Measurements from ENCODE around the gene PET100. TPM values are rescaled to one million over a fixed set of nuclear protein-coding genes. Genes with fewer than 3 reads are reported as not detected.

PET100 gene
- total and polyA plus RNA-seq, 2 donors, result 17.5 to 61.8 TPM

DNA sequence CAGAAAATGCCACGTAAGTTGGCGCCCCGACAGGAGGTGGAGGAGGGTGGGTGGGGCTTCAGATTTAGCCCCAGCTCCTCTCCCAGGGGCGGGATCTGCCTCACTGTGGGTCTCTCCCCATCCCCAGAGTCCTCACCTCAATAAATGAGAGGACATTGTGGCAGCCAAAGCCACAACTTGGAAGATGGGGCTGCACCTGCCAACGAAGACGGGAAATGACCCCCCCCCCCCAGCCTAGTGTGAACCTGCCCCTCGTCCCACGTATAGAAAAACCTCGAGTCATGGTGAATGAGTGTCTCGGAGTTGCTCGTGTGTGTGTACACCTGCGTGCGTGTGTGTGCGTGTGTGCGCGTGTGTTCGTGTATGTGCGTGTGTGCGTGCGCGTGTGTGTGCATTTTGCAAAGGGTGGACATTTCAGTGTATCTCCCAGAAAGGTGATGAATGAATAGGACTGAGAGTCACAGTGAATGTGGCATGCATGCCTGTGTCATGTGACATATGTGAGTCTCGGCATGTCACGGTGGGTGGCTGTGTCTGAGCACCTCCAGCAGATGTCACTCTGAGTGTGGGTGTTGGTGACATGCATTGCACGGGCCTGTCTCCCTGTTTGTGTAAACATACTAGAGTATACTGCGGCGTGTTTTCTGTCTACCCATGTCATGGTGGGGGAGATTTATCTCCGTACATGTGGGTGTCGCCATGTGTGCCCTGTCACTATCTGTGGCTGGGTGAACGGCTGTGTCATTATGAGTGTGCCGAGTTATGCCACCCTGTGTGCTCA lies 49.6 kb downstream of the PET100 start:
- no peak overlapping the region for H3K27ac ChIP-seq (ENCODE audit: low read depth)
- 54% methylated on average over 30 of the region's 30 CpGs for WGBS
- H3K4me3 ChIP-seq (ENCODE audit: low read depth, low read length), result no peak overlapping the region
- no peak for DNase-seq (ENCODE audit: extremely low spot score)
- no peaks in the 10 kb centered on the region for H3K4me1 ChIP-seq (ENCODE audit: insufficient read depth)
- H3K36me3 ChIP-seq (ENCODE audit: insufficient read depth), result no peaks in the 10 kb centered on the region

DNA sequence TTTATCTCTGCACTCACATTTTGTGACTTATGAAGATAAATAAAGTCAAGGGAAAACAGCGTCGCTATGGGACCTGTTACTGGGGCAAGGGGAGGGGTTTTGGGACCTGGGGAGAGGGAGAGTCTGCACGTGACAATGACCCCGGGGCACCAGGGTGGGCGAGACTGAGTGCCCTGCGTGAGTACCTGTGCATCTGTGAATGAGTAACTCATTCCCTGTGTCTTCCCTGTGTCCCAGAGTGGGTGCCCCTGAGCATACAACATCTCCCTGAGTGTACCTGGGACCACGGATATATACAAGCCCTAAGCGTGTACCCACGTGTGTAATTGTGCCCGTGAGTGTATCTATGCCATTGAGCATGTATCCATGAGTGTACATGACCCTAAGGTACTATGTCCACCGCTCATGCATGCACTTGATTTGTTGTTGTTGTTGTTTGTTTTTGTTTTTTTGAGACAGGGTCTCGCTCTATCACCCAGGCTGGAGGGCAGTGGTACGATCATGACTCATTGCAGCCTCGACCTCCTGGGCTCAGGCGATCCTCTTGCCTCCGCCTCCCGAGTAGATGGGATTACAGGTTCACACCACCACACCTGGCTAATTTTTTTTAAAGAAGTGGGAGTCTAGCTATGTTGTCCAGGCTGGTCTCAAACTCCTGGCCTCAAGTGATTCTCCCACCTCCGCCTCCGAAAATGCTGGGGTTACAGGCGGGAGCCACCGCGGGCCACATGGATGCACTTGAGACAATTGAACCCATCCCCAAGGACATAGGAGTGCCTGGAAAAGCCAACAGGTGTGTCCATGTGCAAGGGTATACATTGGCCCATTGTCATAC lies 50.4 kb downstream of the PET100 start:
- WGBS, result 46% methylated on average over 22 of the region's 22 CpGs
- Histone ChIP-seq H3K36me3 (ENCODE audit: insufficient read depth) (no peaks in the 10 kb centered on the region), H3K4me1 (ENCODE audit: insufficient read depth) (no peaks in the 10 kb centered on the region), H3K4me3 (ENCODE audit: low read depth, low read length) (no peak overlapping the region), H3K27ac (ENCODE audit: low read depth) (no peak overlapping the region)
- no peak for DNase-seq (ENCODE audit: extremely low spot score)

DNA sequence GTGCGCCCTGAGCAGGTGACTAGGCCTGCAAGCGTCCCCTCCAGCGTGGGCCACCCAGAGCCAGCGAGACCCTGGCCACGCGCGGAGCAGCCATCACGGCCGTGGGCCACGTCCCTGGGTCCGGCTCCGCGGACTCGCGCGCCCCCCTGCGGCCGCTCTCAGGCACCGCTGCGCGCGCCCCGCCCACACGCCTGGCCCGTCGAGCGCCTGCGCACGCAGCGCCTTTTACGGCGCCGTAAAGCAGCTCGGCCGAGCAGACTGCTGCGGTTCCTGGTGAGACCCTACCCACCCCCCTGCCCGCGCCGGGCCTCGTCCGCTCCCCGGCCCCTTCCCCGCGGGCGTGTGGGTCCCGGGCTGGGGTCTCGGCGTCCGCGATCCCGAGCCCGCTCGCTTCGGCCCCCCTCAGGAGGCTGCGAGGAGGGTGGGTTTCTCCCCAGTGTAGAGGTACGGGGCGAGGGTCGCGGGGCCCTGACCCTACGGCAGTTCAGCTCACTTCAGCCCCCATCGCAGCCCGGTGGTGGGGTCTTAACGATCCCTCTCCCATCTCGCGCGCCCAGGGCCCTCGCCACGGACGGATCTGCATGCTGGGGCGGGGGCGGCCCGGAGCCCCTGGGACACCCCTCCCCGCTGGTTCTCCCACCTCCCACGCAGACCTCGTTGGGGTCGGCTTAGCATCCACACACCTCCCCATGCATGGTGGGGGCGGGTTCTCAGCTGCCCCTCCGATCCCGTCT lies 51.2 kb downstream of the PET100 start, which contains the start of gene TRAPPC5:
TRAPPC5 (plus strand) TSS at position 228 of the 734 bp plus-strand sequence. CDS start 1,421 bp downstream, outside the sequence.
- peak; percentile 41 for DNase-seq (ENCODE audit: extremely low spot score)
- WGBS, result under 1% methylated on average over 79 of the region's 79 CpGs
- peak within 1 kb of the TSS; percentile 79 for H3K27ac ChIP-seq (ENCODE audit: low read depth)

More for the DNA sequence above, 51.2 kb downstream of the PET100 start, which contains the start of gene TRAPPC5:
- H3K4me1 ChIP-seq (ENCODE audit: insufficient read depth), result no peaks in the 10 kb centered on the region
- H3K36me3 ChIP-seq (ENCODE audit: insufficient read depth), result no peaks in the 10 kb centered on the region
- H3K4me3 ChIP-seq (ENCODE audit: low read depth, low read length), result peak within 1 kb of the TSS; percentile 95

Small RNA genes within 50 kb of the gene (small RNA-seq; reads per million reads assigned to genes)
- not detected for gene MIR6792

Other genes starting within 250 kb of the PET100 start
- 1.6 TPM for gene PEX11G, start 140.8 kb upstream of the PET100 start, total RNA-seq
- 5.2 TPM for gene PEX11G, start 140.8 kb upstream of the PET100 start, polyA plus RNA-seq
- gene ZNF358, start 113.7 kb upstream of the PET100 start, total RNA-seq, result 19.0 TPM
- 115 TPM for gene ZNF358, start 113.7 kb upstream of the PET100 start, polyA plus RNA-seq
- 6.9 TPM for gene MCOLN1, start 107.2 kb upstream of the PET100 start, total RNA-seq
- gene MCOLN1, start 107.2 kb upstream of the PET100 start, polyA plus RNA-seq, result 35.5 TPM
- 25.2 TPM for gene PNPLA6, start 94.1 kb upstream of the PET100 start, total RNA-seq
- 54.1 TPM for gene PNPLA6, start 94.1 kb upstream of the PET100 start, polyA plus RNA-seq
- 0.90 TPM for gene CAMSAP3, start 33.9 kb upstream of the PET100 start, total RNA-seq
- gene CAMSAP3, start 33.9 kb upstream of the PET100 start, polyA plus RNA-seq, result 2.0 TPM
- gene XAB2, start 248 bp upstream of the PET100 start, total RNA-seq, result 18.1 TPM
- 47.7 TPM for gene XAB2, start 248 bp upstream of the PET100 start, polyA plus RNA-seq
- gene PCP2, start 3.9 kb downstream of the PET100 start, total RNA-seq, result not detected
- 0.19 TPM for gene PCP2, start 3.9 kb downstream of the PET100 start, polyA plus RNA-seq
- gene STXBP2, start 7.3 kb downstream of the PET100 start, total RNA-seq, result 9.9 TPM
- gene STXBP2, start 7.3 kb downstream of the PET100 start, polyA plus RNA-seq, result 25.3 TPM
- 2.3 TPM for gene RETN, start 39.3 kb downstream of the PET100 start, total RNA-seq
- gene RETN, start 39.3 kb downstream of the PET100 start, polyA plus RNA-seq, result 17.8 TPM
- 0.26 TPM for gene MCEMP1, start 47.3 kb downstream of the PET100 start, total RNA-seq
- 1.1 TPM for gene MCEMP1, start 47.3 kb downstream of the PET100 start, polyA plus RNA-seq
- 21.6 TPM for gene TRAPPC5, start 51.0 kb downstream of the PET100 start, total RNA-seq
- gene TRAPPC5, start 51.0 kb downstream of the PET100 start, polyA plus RNA-seq, result 112 TPM
- 0.21 TPM for gene FCER2, start 72.3 kb downstream of the PET100 start, total RNA-seq
- 0.90 TPM for gene FCER2, start 72.3 kb downstream of the PET100 start, polyA plus RNA-seq
- gene CLEC4G, start 102.3 kb downstream of the PET100 start, total RNA-seq, result 0.48 TPM
- gene CLEC4G, start 102.3 kb downstream of the PET100 start, polyA plus RNA-seq, result 1.1 TPM
- gene CD209, start 117.7 kb downstream of the PET100 start, total RNA-seq, result 6.2 TPM
- 5.3 TPM for gene CD209, start 117.7 kb downstream of the PET100 start, polyA plus RNA-seq
- gene CLEC4M, start 133.4 kb downstream of the PET100 start, total RNA-seq, result not detected
- not detected for gene CLEC4M, start 133.4 kb downstream of the PET100 start, polyA plus RNA-seq
- 7.8 TPM for gene EVI5L, start 200.4 kb downstream of the PET100 start, total RNA-seq
- gene EVI5L, start 200.4 kb downstream of the PET100 start, polyA plus RNA-seq, result 21.1 TPM
- 0.11 TPM for gene PRR36, start 244.6 kb downstream of the PET100 start, total RNA-seq
- gene PRR36, start 244.6 kb downstream of the PET100 start, polyA plus RNA-seq, result 0.10 TPM